ENCODE results near the gene GPT2.

DNA sequence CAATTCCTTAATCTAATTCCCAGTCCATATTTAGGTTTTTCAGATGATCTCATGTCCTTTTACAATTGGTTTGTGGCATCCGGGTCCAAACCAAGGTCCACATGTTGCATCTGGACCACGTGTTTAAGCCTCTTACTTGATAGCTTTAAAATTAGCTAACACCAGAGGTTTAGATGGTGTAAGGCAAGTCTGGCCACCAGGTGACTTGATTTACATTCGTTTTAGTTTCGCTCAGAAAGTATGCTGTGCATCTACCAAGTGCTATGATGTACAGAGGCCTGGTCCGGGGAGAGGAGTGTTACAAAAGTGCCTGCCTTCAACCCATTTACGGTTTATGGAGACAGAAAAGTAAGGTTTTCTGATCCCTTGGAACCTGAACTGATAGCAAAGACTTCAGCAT, 90.2 kb downstream of the GPT2 start:
- TF ChIP-seq, protein P1, sequence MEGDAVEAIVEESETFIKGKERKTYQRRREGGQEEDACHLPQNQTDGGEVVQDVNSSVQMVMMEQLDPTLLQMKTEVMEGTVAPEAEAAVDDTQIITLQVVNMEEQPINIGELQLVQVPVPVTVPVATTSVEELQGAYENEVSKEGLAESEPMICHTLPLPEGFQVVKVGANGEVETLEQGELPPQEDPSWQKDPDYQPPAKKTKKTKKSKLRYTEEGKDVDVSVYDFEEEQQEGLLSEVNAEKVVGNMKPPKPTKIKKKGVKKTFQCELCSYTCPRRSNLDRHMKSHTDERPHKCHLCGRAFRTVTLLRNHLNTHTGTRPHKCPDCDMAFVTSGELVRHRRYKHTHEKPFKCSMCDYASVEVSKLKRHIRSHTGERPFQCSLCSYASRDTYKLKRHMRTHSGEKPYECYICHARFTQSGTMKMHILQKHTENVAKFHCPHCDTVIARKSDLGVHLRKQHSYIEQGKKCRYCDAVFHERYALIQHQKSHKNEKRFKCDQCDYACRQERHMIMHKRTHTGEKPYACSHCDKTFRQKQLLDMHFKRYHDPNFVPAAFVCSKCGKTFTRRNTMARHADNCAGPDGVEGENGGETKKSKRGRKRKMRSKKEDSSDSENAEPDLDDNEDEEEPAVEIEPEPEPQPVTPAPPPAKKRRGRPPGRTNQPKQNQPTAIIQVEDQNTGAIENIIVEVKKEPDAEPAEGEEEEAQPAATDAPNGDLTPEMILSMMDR (IDR thresholded peaks at IDR 0.05; ENCODE audit: extremely low read depth in 1 of 2, insufficient read depth in 1 of 2, low read depth in 1 of 2, low read length in 2 of 2), result peak in 1 of 2 donors; percentile 4
- no peak for TF ChIP-seq MYC (IDR thresholded peaks at IDR 0.05; ENCODE audit: low read depth, low read length)

Measured in endothelial cell of umbilical vein (primary cell).